Thyroid gland (tissue), 4 donors: ENCODE measurements around the gene NISCH.

Experiments used
- POLR2A ChIP-seq, 2 donors: fragments of 450-650 bp; IDR thresholded peaks; one replicate each; pipeline ENCODE4 v1.6.1; 2017; ENCODE audit warnings: antibody characterized with exemption in 2 of 2, mild to moderate bottlenecking in 2 of 2, moderate library complexity in 1 of 2
- TF ChIP-seq, protein P1 (sequence below), 6 experiments: fragments of 200-600 bp in 3 of 6; fragments of 450-650 bp in 3 of 6; sonication (generic) in 3 of 6; IDR thresholded peaks; one replicate each; pipeline ENCODE4 v1.5.1; 2016 to 2019; ENCODE audit warnings: antibody characterized with exemption in 6 of 6, mild to moderate bottlenecking in 2 of 6, inconsistent platforms in 1 of 6, moderate library complexity in 1 of 6

DNA sequence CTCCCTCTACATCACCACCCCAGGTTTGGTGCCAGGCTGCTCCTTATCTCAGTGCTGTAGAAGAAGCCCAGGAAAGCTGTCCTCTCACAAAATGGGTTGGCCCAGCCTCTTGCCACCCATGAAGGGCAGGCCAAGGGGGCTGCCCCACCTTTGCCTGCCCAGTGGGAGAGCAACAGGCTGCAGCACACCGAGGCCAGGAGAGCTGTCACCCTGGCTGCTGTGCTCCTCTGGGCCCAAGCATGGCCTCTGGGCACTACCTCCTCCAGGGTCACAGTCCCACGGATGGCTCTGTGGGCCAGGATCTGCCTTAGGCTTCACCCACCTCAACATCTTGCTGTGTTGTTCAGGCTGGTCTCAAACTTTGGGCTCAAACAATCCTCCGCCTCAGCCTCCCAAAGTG is 33.3 kb downstream of the NISCH start:
- no peak for TF ChIP-seq POLR2A (IDR thresholded peaks at IDR 0.05)
- TF ChIP-seq, protein P1, sequence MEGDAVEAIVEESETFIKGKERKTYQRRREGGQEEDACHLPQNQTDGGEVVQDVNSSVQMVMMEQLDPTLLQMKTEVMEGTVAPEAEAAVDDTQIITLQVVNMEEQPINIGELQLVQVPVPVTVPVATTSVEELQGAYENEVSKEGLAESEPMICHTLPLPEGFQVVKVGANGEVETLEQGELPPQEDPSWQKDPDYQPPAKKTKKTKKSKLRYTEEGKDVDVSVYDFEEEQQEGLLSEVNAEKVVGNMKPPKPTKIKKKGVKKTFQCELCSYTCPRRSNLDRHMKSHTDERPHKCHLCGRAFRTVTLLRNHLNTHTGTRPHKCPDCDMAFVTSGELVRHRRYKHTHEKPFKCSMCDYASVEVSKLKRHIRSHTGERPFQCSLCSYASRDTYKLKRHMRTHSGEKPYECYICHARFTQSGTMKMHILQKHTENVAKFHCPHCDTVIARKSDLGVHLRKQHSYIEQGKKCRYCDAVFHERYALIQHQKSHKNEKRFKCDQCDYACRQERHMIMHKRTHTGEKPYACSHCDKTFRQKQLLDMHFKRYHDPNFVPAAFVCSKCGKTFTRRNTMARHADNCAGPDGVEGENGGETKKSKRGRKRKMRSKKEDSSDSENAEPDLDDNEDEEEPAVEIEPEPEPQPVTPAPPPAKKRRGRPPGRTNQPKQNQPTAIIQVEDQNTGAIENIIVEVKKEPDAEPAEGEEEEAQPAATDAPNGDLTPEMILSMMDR (IDR thresholded peaks at IDR 0.05): no peak
